ENCODE measurements around the gene FUS. TPM values are rescaled to one million over a fixed set of nuclear protein-coding genes. Genes with fewer than 3 reads are reported as not detected.
"Not testable (repeated sequence)": the region's sequence is repeated elsewhere in the genome, so short reads cannot be mapped to it uniquely, and the experiment has no call there.

Gene FUS
- total RNA-seq, 1 experiment from 2014 or later = 1,264 TPM

GRCh38 chr16:31192856-31193642 is 13.1 kb downstream of the FUS start:
- CTCF ChIA-PET = no interaction called here
- H3K27me3 ChIP-seq (replicated peaks; ENCODE audit: insufficient read depth, low read depth, low read length, poor library complexity) = no peaks in the 10 kb centered on the region
- intact Hi-C loops (cut with micrococcal nuclease; ENCODE audit: unreplicated experiment) = no loop called here
- DNase-seq (ENCODE audit: low spot score) = no peak
- no peak overlapping the region for H3K27ac ChIP-seq (ENCODE audit: low read depth, low read length, poor library complexity, severe bottlenecking)
- H3K9me3 ChIP-seq (ENCODE audit: low read depth, low read length, poor library complexity, severe bottlenecking) = no peaks in the 10 kb centered on the region
- peaks cover 90% of the 10 kb centered on the region for H3K36me3 ChIP-seq (ENCODE audit: insufficient read depth, low read length, poor library complexity, severe bottlenecking)
- TF ChIP-seq CTCF (conservative IDR thresholded peaks at IDR 0.05; ENCODE audit: low read depth, low read length) (no peak), EZH2 (IDR thresholded peaks at IDR 0.05; ENCODE audit: borderline replicate concordance, low read depth, low read length, poor library complexity, severe bottlenecking) (no peak)
- no peak overlapping the region for H3K4me3 ChIP-seq (ENCODE audit: low read depth, low read length, poor library complexity, severe bottlenecking)
- POLR2A ChIA-PET (ENCODE audit: low non-redundant PET) = no interaction called here
- H3K4me1 ChIP-seq (ENCODE audit: insufficient read depth, low read length, poor library complexity, severe bottlenecking) = no peaks in the 10 kb centered on the region
- BruUV-seq (replicated peaks) = no TSS peak

- no TSS peak for BruUV-seq (replicated peaks)
- CTCF ChIA-PET = interaction anchor here (0.6 kb wide), 1 partner anchor 211 kb away, joined by 3 read pairs; no protein-coding TSS in a partner anchor
- H3K4me1 ChIP-seq (ENCODE audit: insufficient read depth, low read length, poor library complexity, severe bottlenecking) = no peaks in the 10 kb centered on the region
- H3K4me3 ChIP-seq (ENCODE audit: low read depth, low read length, poor library complexity, severe bottlenecking) = no peak overlapping the region
- H3K27me3 ChIP-seq (replicated peaks; ENCODE audit: insufficient read depth, low read depth, low read length, poor library complexity) = no peaks in the 10 kb centered on the region
- H3K9me3 ChIP-seq (ENCODE audit: low read depth, low read length, poor library complexity, severe bottlenecking) = no peaks in the 10 kb centered on the region
- no peak for DNase-seq (ENCODE audit: low spot score)
- POLR2A ChIA-PET (ENCODE audit: low non-redundant PET) = no interaction called here
- H3K27ac ChIP-seq (ENCODE audit: low read depth, low read length, poor library complexity, severe bottlenecking) = no peak overlapping the region
- TF ChIP-seq EZH2 (IDR thresholded peaks at IDR 0.05; ENCODE audit: borderline replicate concordance, low read depth, low read length, poor library complexity, severe bottlenecking) (no peak), CTCF (conservative IDR thresholded peaks at IDR 0.05; ENCODE audit: low read depth, low read length) (no peak)
- H3K36me3 ChIP-seq (ENCODE audit: insufficient read depth, low read length, poor library complexity, severe bottlenecking) = peaks cover 82% of the 10 kb centered on the region
- intact Hi-C loops (cut with micrococcal nuclease; ENCODE audit: unreplicated experiment) = no loop called here
Observed at GRCh38 chr16:31193874-31194273, 13.9 kb downstream of the FUS start.

GRCh38 chr16:31194898-31195297 is 15.0 kb downstream of the FUS start:
- DNase-seq (ENCODE audit: low spot score) = no peak
- Histone ChIP-seq H3K27me3 (replicated peaks; ENCODE audit: insufficient read depth, low read depth, low read length, poor library complexity) (no peaks in the 10 kb centered on the region), H3K36me3 (ENCODE audit: insufficient read depth, low read length, poor library complexity, severe bottlenecking) (peaks cover 71% of the 10 kb centered on the region), H3K4me3 (ENCODE audit: low read depth, low read length, poor library complexity, severe bottlenecking) (no peak overlapping the region), H3K27ac (ENCODE audit: low read depth, low read length, poor library complexity, severe bottlenecking) (no peak overlapping the region), H3K9me3 (ENCODE audit: low read depth, low read length, poor library complexity, severe bottlenecking) (no peaks in the 10 kb centered on the region), H3K4me1 (ENCODE audit: insufficient read depth, low read length, poor library complexity, severe bottlenecking) (no peaks in the 10 kb centered on the region)
- intact Hi-C loops (cut with micrococcal nuclease; ENCODE audit: unreplicated experiment) = no loop called here
- CTCF ChIA-PET = no interaction called here
- POLR2A ChIA-PET (ENCODE audit: low non-redundant PET) = no interaction called here
- TF ChIP-seq EZH2 (IDR thresholded peaks at IDR 0.05; ENCODE audit: borderline replicate concordance, low read depth, low read length, poor library complexity, severe bottlenecking) = no peak
- TF ChIP-seq CTCF (conservative IDR thresholded peaks at IDR 0.05; ENCODE audit: low read depth, low read length) = no peak
- BruUV-seq (replicated peaks) = no TSS peak

GRCh38 chr16:31195861-31196260 is 15.9 kb downstream of the FUS start:
- H3K27me3 ChIP-seq (replicated peaks; ENCODE audit: insufficient read depth, low read depth, low read length, poor library complexity); POLR2A ChIA-PET (ENCODE audit: low non-redundant PET); H3K4me3 ChIP-seq (ENCODE audit: low read depth, low read length, poor library complexity, severe bottlenecking); CTCF ChIA-PET; H3K4me1 ChIP-seq (ENCODE audit: insufficient read depth, low read length, poor library complexity, severe bottlenecking); BruUV-seq (replicated peaks); DNase-seq (ENCODE audit: low spot score); H3K9me3 ChIP-seq (ENCODE audit: low read depth, low read length, poor library complexity, severe bottlenecking); intact Hi-C loops (cut with micrococcal nuclease; ENCODE audit: unreplicated experiment); H3K27ac ChIP-seq (ENCODE audit: low read depth, low read length, poor library complexity, severe bottlenecking): not testable (repeated sequence)
- H3K36me3 ChIP-seq (ENCODE audit: insufficient read depth, low read length, poor library complexity, severe bottlenecking) = peaks cover 62% of the 10 kb centered on the region

Data from A673 (cell line).